CD4-positive, alpha-beta T cell (primary cell): ENCODE measurements around the gene EPB41L4A. TPM values are rescaled to one million over a fixed set of nuclear protein-coding genes. Genes with fewer than 3 reads are reported as not detected.

Experiments used
- ATAC-seq: fragments of 200-7000 bp; cut with Tn5 transposase; one replicate; pipeline ENCODE4 v1.10.0; 2022; ENCODE audit warnings: mild to moderate bottlenecking; ENCODE audit not compliant: poor library complexity
- CTCF ChIA-PET: fragments of 350-600 bp; sonication (Branson Sonifier 250); formaldehyde crosslinking; loops from one replicate; lab custom pipeline; 2021; ENCODE audit warnings: antibody characterized with exemption, inconsistent platforms; lab: Charles Lee
- POLR2A ChIA-PET: fragments of 350-600 bp; sonication (Branson Sonifier 250); formaldehyde crosslinking; loops from one replicate; lab custom pipeline; 2021; ENCODE audit warnings: antibody characterized with exemption, inconsistent platforms; lab: Charles Lee
- DNase-seq, 14 experiments: peaks; one replicate each; pipeline ENCODE4 v3.0.0-alpha.2; 2013 to 2020; ENCODE audit warnings: mixed read lengths in 2 of 14
- H3K27ac ChIP-seq, 2 donors: one replicate each; pipeline versions ENCODE4 v1.5.1 to v1.7.0; 2013; ENCODE audit warnings: low read length in 2 of 2, low read depth in 1 of 2, mild to moderate bottlenecking in 1 of 2
- H3K27me3 ChIP-seq, 2 experiments: 1 replicate in 1 of 2; 2 replicates in 1 of 2; pipeline versions ENCODE4 v1.6.1 to v1.7.0; 2013; ENCODE audit warnings: low read length in 2 of 2, control low read depth in 1 of 2, mild to moderate bottlenecking in 1 of 2, moderate library complexity in 1 of 2; ENCODE audit not compliant: insufficient read depth in 2 of 2, control insufficient read depth in 1 of 2
- H3K36me3 ChIP-seq: one replicate; pipeline ENCODE4 v1.6.1; 2013; ENCODE audit warnings: low read length, control low read depth; ENCODE audit not compliant: insufficient read depth
- H3K4me1 ChIP-seq: one replicate; pipeline ENCODE4 v1.6.1; 2013; ENCODE audit warnings: low read length, control low read depth; ENCODE audit not compliant: insufficient read depth
- H3K4me3 ChIP-seq: one replicate; pipeline ENCODE4 v1.5.1; 2013; ENCODE audit warnings: mild to moderate bottlenecking, low read length, moderate library complexity
- H3K9me3 ChIP-seq, 2 experiments: 1 replicate in 1 of 2; 2 replicates in 1 of 2; pipeline versions ENCODE4 v1.6.1 to v1.7.0; 2013; ENCODE audit warnings: low read length in 2 of 2, mild to moderate bottlenecking in 2 of 2, control low read depth in 1 of 2, moderate library complexity in 1 of 2; ENCODE audit not compliant: control insufficient read depth in 1 of 2, insufficient read depth in 1 of 2
- H3K27ac Mint-ChIP-seq: one replicate; pipeline ENCODE4 v1.8.0; 2020; ENCODE audit warnings: mixed read lengths
- H3K27me3 Mint-ChIP-seq: one replicate; pipeline ENCODE4 v1.8.0; 2021; ENCODE audit warnings: mixed read lengths
- H3K36me3 Mint-ChIP-seq: one replicate; pipeline ENCODE4 v1.8.0; 2021; ENCODE audit warnings: low read depth, mixed read lengths
- H3K4me1 Mint-ChIP-seq: one replicate; pipeline ENCODE4 v1.8.0; 2021; ENCODE audit warnings: low read depth, mixed read lengths
- H3K4me3 Mint-ChIP-seq: one replicate; pipeline ENCODE4 v1.8.0; 2020; ENCODE audit warnings: mild to moderate bottlenecking, mixed read lengths
- H3K9me3 Mint-ChIP-seq: one replicate; pipeline ENCODE4 v1.8.0; 2020; ENCODE audit warnings: mixed read lengths
- CTCF ChIP-seq: fragments of 200-600 bp; IDR thresholded peaks from one replicate; pipeline ENCODE4 v1.8.0; 2022; ENCODE audit warnings: antibody characterized with exemption, mild to moderate bottlenecking
- intact Hi-C, 2 experiments: fragments of 100-400 bp; cut with DNase I in 1 of 2; cut with micrococcal nuclease in 1 of 2; formaldehyde crosslinking; loops; one replicate each; pipeline versions ENCODE4 v1.15.1 to v1.9.0; 2023 to 2025; cut with DNase I, micrococcal nuclease
- total RNA-seq, 174 experiments: library from RNA in 2 of 174; stranded (reverse) in 2 of 174; gene quantifications; one replicate each; pipeline ENCODE4 v1.2.3 and lab custom pipeline; 2021 to 2026

EPB41L4A gene
- total RNA-seq, 2 experiments from 2014 or later: 0.08 TPM; not detected in 1

GRCh38 chr5:112232667-112233066 is 186.4 kb downstream of the EPB41L4A start:
- no peak overlapping the region for H3K27ac ChIP-seq
- H3K4me3 Mint-ChIP-seq: no peak overlapping the region
- no peaks in the 10 kb centered on the region for H3K27me3 ChIP-seq
- CTCF ChIA-PET: no interaction called here
- no peaks in the 10 kb centered on the region for H3K4me1 Mint-ChIP-seq
- H3K9me3 ChIP-seq: no peaks in the 10 kb centered on the region
- no peak for DNase-seq
- TF ChIP-seq CTCF: no peak
- intact Hi-C loops: no loop called here
- no peak for ATAC-seq
- POLR2A ChIA-PET: no interaction called here
- no peaks in the 10 kb centered on the region for H3K9me3 Mint-ChIP-seq
- H3K36me3 ChIP-seq: no peaks in the 10 kb centered on the region
- no peak overlapping the region for H3K27ac Mint-ChIP-seq
- no peak overlapping the region for H3K4me3 ChIP-seq
- no peaks in the 10 kb centered on the region for H3K4me1 ChIP-seq
- peaks cover 16% of the 10 kb centered on the region for H3K27me3 Mint-ChIP-seq
- no peaks in the 10 kb centered on the region for H3K36me3 Mint-ChIP-seq

- CTCF ChIA-PET: no interaction called here
Measured at GRCh38 chr5:112230606-112231005, 188.5 kb downstream of the EPB41L4A start.

GRCh38 chr5:112228667-112229066 is 190.4 kb downstream of the EPB41L4A start:
- POLR2A ChIA-PET: no interaction called here
- DNase-seq (no peak), ATAC-seq (no peak)
- no peaks in the 10 kb centered on the region for H3K36me3 Mint-ChIP-seq
- peaks cover 8% of the 10 kb centered on the region for H3K27me3 Mint-ChIP-seq
- intact Hi-C loops: no loop called here
- Histone ChIP-seq H3K4me3 (no peak overlapping the region), H3K27ac (no peak overlapping the region), H3K4me1 (no peaks in the 10 kb centered on the region), H3K36me3 (no peaks in the 10 kb centered on the region), H3K27me3 (peaks cover 0 to 8% of the 10 kb centered on the region in 2 experiments), H3K9me3 (no peaks in the 10 kb centered on the region)
- H3K4me1 Mint-ChIP-seq: no peaks in the 10 kb centered on the region
- no peak for TF ChIP-seq CTCF
- no peak overlapping the region for H3K4me3 Mint-ChIP-seq
- H3K9me3 Mint-ChIP-seq: no peaks in the 10 kb centered on the region
- no peak overlapping the region for H3K27ac Mint-ChIP-seq
- CTCF ChIA-PET: no interaction called here

More at GRCh38 chr5:112230606-112231005, 188.5 kb downstream of the EPB41L4A start:
- POLR2A ChIA-PET: no interaction called here
- no peaks in the 10 kb centered on the region for H3K9me3 Mint-ChIP-seq
- H3K36me3 Mint-ChIP-seq: no peaks in the 10 kb centered on the region
- H3K4me3 Mint-ChIP-seq: no peak overlapping the region
- peaks cover 8% of the 10 kb centered on the region for H3K27me3 Mint-ChIP-seq
- intact Hi-C loops: no loop called here
- Histone ChIP-seq H3K4me3 (no peak overlapping the region), H3K9me3 (no peaks in the 10 kb centered on the region), H3K27ac (no peak overlapping the region), H3K27me3 (peaks cover 0 to 3% of the 10 kb centered on the region in 2 experiments), H3K4me1 (no peaks in the 10 kb centered on the region), H3K36me3 (no peaks in the 10 kb centered on the region)
- H3K27ac Mint-ChIP-seq: no peak overlapping the region
- ATAC-seq: no peak
- H3K4me1 Mint-ChIP-seq: no peaks in the 10 kb centered on the region
- DNase-seq: no peak
- TF ChIP-seq CTCF: no peak
